ENCODE measurements around the gene SNX25. TPM values are rescaled to one million over a fixed set of nuclear protein-coding genes. Genes with fewer than 3 reads are reported as not detected.

Gene SNX25
- total and polyA plus RNA-seq, 2 of the 13 experiments (the other 11 are each of a cell fraction or from before 2014, with no cell fraction given) = 23.4 to 23.5 TPM

GRCh38 chr4:185352202-185352601 is 142.8 kb downstream of the SNX25 start:
- TF ChIP-seq ATF1 (CRISPR knock-in tag; IDR thresholded peaks at IDR 0.05) (no peak), RAD21 (CRISPR knock-in tag; IDR thresholded peaks at IDR 0.05) (no peak), ZNF335 (CRISPR knock-in tag; IDR thresholded peaks at IDR 0.05) (no peak), ZFP82 (CRISPR knock-in tag; IDR thresholded peaks at IDR 0.05; ENCODE audit: borderline replicate concordance) (no peak), THYN1 (CRISPR knock-in tag; IDR thresholded peaks at IDR 0.05; ENCODE audit: borderline replicate concordance, low read depth) (no peak), TFE3 (CRISPR knock-in tag; IDR thresholded peaks at IDR 0.05) (no peak)
- no peak overlapping the region for H2AFZ ChIP-seq (ENCODE audit: low read length)
- DNase-seq (ENCODE audit: low spot score) = no peak
- no peak for FAIRE-seq
- no peak overlapping the region for H3K9ac ChIP-seq (ENCODE audit: insufficient read depth, low read depth, low read length)
- no peak for ATAC-seq
- H3K27ac ChIP-seq (ENCODE audit: extremely low read length, insufficient read depth, low read length) = no peak overlapping the region
- intact Hi-C loops (cut with micrococcal nuclease; ENCODE audit: unreplicated experiment) (no loop called here), in situ Hi-C loops (cut with HindIII; ENCODE audit: extremely low pct_ligation_motif_present, low pct_unique_long_range_greater_than_20kb) (no loop called here)
- H3K79me2 ChIP-seq (ENCODE audit: insufficient read depth, low read length) = no peaks in the 10 kb centered on the region
- peaks cover 16 to 41% of the 10 kb centered on the region in 2 experiments; a peak in 4 of 5 replicates for H3K36me3 ChIP-seq (replicated peaks in 1 of 2; ENCODE audit: control insufficient read depth in 1 of 2, insufficient read depth in 2 of 2, low read length in 2 of 2)
- H3K4me1 ChIP-seq (ENCODE audit: insufficient read depth, low read length) = no peaks in the 10 kb centered on the region
- H4K20me1 ChIP-seq (ENCODE audit: insufficient read depth, low read length) = no peaks in the 10 kb centered on the region
- ChIA-PET POLR2A (no interaction called here), CTCF (ENCODE audit: low intra/inter-chr PET ratio, low total read pairs) (no interaction called here)
- H3K4me3 ChIP-seq (replicated peaks in 1 of 3; ENCODE audit: insufficient read depth in 1 of 3, low read depth in 2 of 3, low read length in 3 of 3) = no peak overlapping the region
- H3K27me3 ChIP-seq (ENCODE audit: control insufficient read depth in 1 of 2, insufficient read depth in 2 of 2, low read length in 2 of 2) = no peaks in the 10 kb centered on the region
- H3K4me2 ChIP-seq (ENCODE audit: low read depth, low read length) = no peak overlapping the region
- 98% methylated on average over 6 of the region's 7 CpGs for WGBS (ENCODE audit: low lambda C conversion rate)
- H3K9me3 ChIP-seq (ENCODE audit: low read length) = no peaks in the 10 kb centered on the region
- BruUV-seq (replicated peaks) = no TSS peak

- Histone ChIP-seq H3K36me3 (replicated peaks in 1 of 2; ENCODE audit: control insufficient read depth in 1 of 2, insufficient read depth in 2 of 2, low read length in 2 of 2) (peaks cover 14 to 45% of the 10 kb centered on the region in 2 experiments; a peak in 4 of 5 replicates), H3K79me2 (ENCODE audit: insufficient read depth, low read length) (no peaks in the 10 kb centered on the region), H3K4me3 (replicated peaks in 1 of 3; ENCODE audit: insufficient read depth in 1 of 3, low read depth in 2 of 3, low read length in 3 of 3) (no peak overlapping the region), H2AFZ (ENCODE audit: low read length) (no peak overlapping the region), H3K4me2 (ENCODE audit: low read depth, low read length) (no peak overlapping the region), H3K27ac (ENCODE audit: extremely low read length, insufficient read depth, low read length) (no peak overlapping the region), H3K9me3 (ENCODE audit: low read length) (no peaks in the 10 kb centered on the region), H3K9ac (ENCODE audit: insufficient read depth, low read depth, low read length) (no peak overlapping the region), H3K4me1 (ENCODE audit: insufficient read depth, low read length) (no peaks in the 10 kb centered on the region), H4K20me1 (ENCODE audit: insufficient read depth, low read length) (no peaks in the 10 kb centered on the region), H3K27me3 (ENCODE audit: control insufficient read depth in 1 of 2, insufficient read depth in 2 of 2, low read length in 2 of 2) (no peaks in the 10 kb centered on the region)
- DNase-seq (ENCODE audit: low spot score) = no peak
- no peak for FAIRE-seq
- 96% methylated on average over 2 of the region's 2 CpGs for WGBS (ENCODE audit: low lambda C conversion rate)
- in situ Hi-C loops (cut with HindIII; ENCODE audit: extremely low pct_ligation_motif_present, low pct_unique_long_range_greater_than_20kb) = no loop called here
- TF ChIP-seq CBX5 (CRISPR knock-in tag; IDR thresholded peaks at IDR 0.05; ENCODE audit: borderline replicate concordance) (no peak), NFE2L2 (IDR thresholded peaks at IDR 0.05; ENCODE audit: low read length) (no peak), CTCF (CRISPR knock-in tag; IDR thresholded peaks at IDR 0.05) (no peak)
- ATAC-seq = no peak
- intact Hi-C loops (cut with micrococcal nuclease; ENCODE audit: unreplicated experiment) = no loop called here
- no TSS peak for BruUV-seq (replicated peaks)
- POLR2A ChIA-PET = no interaction called here
- CTCF ChIA-PET (ENCODE audit: low intra/inter-chr PET ratio, low total read pairs) = no interaction called here
Measured at GRCh38 chr4:185352741-185353140, 143.3 kb downstream of the SNX25 start.
